ENCODE measurements around the gene PHF21B. TPM values are rescaled to one million over a fixed set of nuclear protein-coding genes. Genes with fewer than 3 reads are reported as not detected.

PHF21B gene
- total RNA-seq, 1 donor, result not detected

GRCh38 chr22:45033136-45033535 lies 23.3 kb upstream of the PHF21B start:
- no peak for DNase-seq (ENCODE audit: insufficient read length, low spot score, missing footprints)
- Histone ChIP-seq H4K20me1 (ENCODE audit: insufficient read depth, low read length) (no peaks in the 10 kb centered on the region), H2AFZ (ENCODE audit: low read length) (no peak overlapping the region), H3K4me1 (ENCODE audit: insufficient read depth, low read length) (no peaks in the 10 kb centered on the region), H3K27me3 (ENCODE audit: insufficient read depth, low read length) (peaks cover 22% of the 10 kb centered on the region), H3K4me2 (ENCODE audit: insufficient read depth, low read length) (no peak overlapping the region), H3K79me2 (ENCODE audit: insufficient read depth, low read length) (no peaks in the 10 kb centered on the region), H3K9me3 (ENCODE audit: low read depth, low read length) (no peaks in the 10 kb centered on the region), H3K36me3 (ENCODE audit: insufficient read depth, low read length) (no peaks in the 10 kb centered on the region), H3K27ac (ENCODE audit: low read depth, low read length) (no peak overlapping the region), H3K4me3 (ENCODE audit: insufficient read depth, low read length) (no peak overlapping the region)
- no peak for TF ChIP-seq CTCF (IDR thresholded peaks at IDR 0.05; ENCODE audit: extremely low read depth, low read depth, low read length)

- Histone ChIP-seq H3K4me3 (ENCODE audit: insufficient read depth, low read length) (no peak overlapping the region), H3K27me3 (ENCODE audit: insufficient read depth, low read length) (peaks cover 22% of the 10 kb centered on the region), H3K9me3 (ENCODE audit: low read depth, low read length) (no peaks in the 10 kb centered on the region), H3K4me2 (ENCODE audit: insufficient read depth, low read length) (no peak overlapping the region), H3K27ac (ENCODE audit: low read depth, low read length) (no peak overlapping the region), H4K20me1 (ENCODE audit: insufficient read depth, low read length) (no peaks in the 10 kb centered on the region), H3K36me3 (ENCODE audit: insufficient read depth, low read length) (no peaks in the 10 kb centered on the region), H3K79me2 (ENCODE audit: insufficient read depth, low read length) (no peaks in the 10 kb centered on the region), H3K4me1 (ENCODE audit: insufficient read depth, low read length) (no peaks in the 10 kb centered on the region), H2AFZ (ENCODE audit: low read length) (no peak overlapping the region)
- DNase-seq (ENCODE audit: insufficient read length, low spot score, missing footprints), result no peak
- no peak for TF ChIP-seq CTCF (IDR thresholded peaks at IDR 0.05; ENCODE audit: extremely low read depth, low read depth, low read length)
Observed at GRCh38 chr22:45031629-45032403, 22.0 kb upstream of the PHF21B start.

- DNase-seq (ENCODE audit: insufficient read length, low spot score, missing footprints), result no peak
- TF ChIP-seq CTCF (IDR thresholded peaks at IDR 0.05; ENCODE audit: extremely low read depth, low read depth, low read length), result no peak
Observed at GRCh38 chr22:45029501-45029900, 19.7 kb upstream of the PHF21B start.

GRCh38 chr22:45026511-45026910 lies 16.7 kb upstream of the PHF21B start:
- Histone ChIP-seq H3K4me3 (ENCODE audit: insufficient read depth, low read length) (no peak overlapping the region), H3K27ac (ENCODE audit: low read depth, low read length) (no peak overlapping the region), H2AFZ (ENCODE audit: low read length) (no peak overlapping the region), H3K36me3 (ENCODE audit: insufficient read depth, low read length) (no peaks in the 10 kb centered on the region), H3K4me2 (ENCODE audit: insufficient read depth, low read length) (no peak overlapping the region), H3K4me1 (ENCODE audit: insufficient read depth, low read length) (no peaks in the 10 kb centered on the region), H3K9me3 (ENCODE audit: low read depth, low read length) (no peaks in the 10 kb centered on the region), H3K79me2 (ENCODE audit: insufficient read depth, low read length) (no peaks in the 10 kb centered on the region), H4K20me1 (ENCODE audit: insufficient read depth, low read length) (no peaks in the 10 kb centered on the region), H3K27me3 (ENCODE audit: insufficient read depth, low read length) (peaks cover 28% of the 10 kb centered on the region)
- no peak for DNase-seq (ENCODE audit: insufficient read length, low spot score, missing footprints)
- no peak for TF ChIP-seq CTCF (IDR thresholded peaks at IDR 0.05; ENCODE audit: extremely low read depth, low read depth, low read length)

More at GRCh38 chr22:45029501-45029900, 19.7 kb upstream of the PHF21B start:
- no peak overlapping the region for H3K4me3 ChIP-seq (ENCODE audit: insufficient read depth, low read length)
- peaks cover 19% of the 10 kb centered on the region for H3K27me3 ChIP-seq (ENCODE audit: insufficient read depth, low read length)
- H4K20me1 ChIP-seq (ENCODE audit: insufficient read depth, low read length), result no peaks in the 10 kb centered on the region
- no peaks in the 10 kb centered on the region for H3K36me3 ChIP-seq (ENCODE audit: insufficient read depth, low read length)
- H2AFZ ChIP-seq (ENCODE audit: low read length), result no peak overlapping the region
- H3K4me2 ChIP-seq (ENCODE audit: insufficient read depth, low read length), result no peak overlapping the region
- H3K4me1 ChIP-seq (ENCODE audit: insufficient read depth, low read length), result no peaks in the 10 kb centered on the region
- no peak overlapping the region for H3K27ac ChIP-seq (ENCODE audit: low read depth, low read length)
- H3K79me2 ChIP-seq (ENCODE audit: insufficient read depth, low read length), result no peaks in the 10 kb centered on the region
- no peaks in the 10 kb centered on the region for H3K9me3 ChIP-seq (ENCODE audit: low read depth, low read length)
